Measurements from ENCODE around the gene GRAMD2A.

The GRAMD2A gene

GRCh38 chr15:72139667-72140066 lies 57.9 kb downstream of the GRAMD2A start:
- no peak for DNase-seq (ENCODE audit: extremely low read depth in 1 of 2, low read depth in 1 of 2)

GRCh38 chr15:72136170-72137051 lies 61.2 kb downstream of the GRAMD2A start:
- DNase-seq (ENCODE audit: extremely low read depth in 1 of 2, low read depth in 1 of 2): no peak

GRCh38 chr15:72135719-72136118 lies 61.9 kb downstream of the GRAMD2A start:
- no peak for DNase-seq (ENCODE audit: extremely low read depth in 1 of 2, low read depth in 1 of 2)

- DNase-seq (ENCODE audit: extremely low read depth in 1 of 2, low read depth in 1 of 2): no peak
Observed at GRCh38 chr15:72133211-72133610, 64.4 kb downstream of the GRAMD2A start.

- no peak for DNase-seq (ENCODE audit: extremely low read depth in 1 of 2, low read depth in 1 of 2)
Observed at GRCh38 chr15:72131922-72132321, 65.7 kb downstream of the GRAMD2A start.

DNA sequence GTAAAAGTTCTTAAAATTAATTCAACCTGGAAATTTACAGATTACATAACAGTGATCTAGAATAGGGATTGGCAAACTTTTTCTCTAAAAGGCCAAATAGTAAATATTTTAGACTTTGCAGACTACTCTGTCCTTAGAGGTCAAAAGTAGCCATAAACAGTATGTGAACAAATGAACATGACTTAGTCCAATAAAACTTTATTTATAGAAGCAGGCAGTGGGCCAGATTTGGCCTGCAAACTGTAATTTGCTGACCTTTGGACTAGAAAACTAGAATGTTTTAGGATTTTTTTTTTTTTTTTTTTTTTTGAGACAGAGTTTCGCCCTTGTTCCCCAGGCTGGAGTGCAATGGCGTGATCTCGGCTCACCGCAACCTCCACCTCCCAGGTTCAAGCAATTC lies 67.3 kb downstream of the GRAMD2A start:
- no peak for DNase-seq (ENCODE audit: extremely low read depth in 1 of 2, low read depth in 1 of 2)

GRCh38 chr15:72128359-72128758 lies 69.2 kb downstream of the GRAMD2A start:
- no peak for DNase-seq (ENCODE audit: extremely low read depth in 1 of 2, low read depth in 1 of 2)

DNA sequence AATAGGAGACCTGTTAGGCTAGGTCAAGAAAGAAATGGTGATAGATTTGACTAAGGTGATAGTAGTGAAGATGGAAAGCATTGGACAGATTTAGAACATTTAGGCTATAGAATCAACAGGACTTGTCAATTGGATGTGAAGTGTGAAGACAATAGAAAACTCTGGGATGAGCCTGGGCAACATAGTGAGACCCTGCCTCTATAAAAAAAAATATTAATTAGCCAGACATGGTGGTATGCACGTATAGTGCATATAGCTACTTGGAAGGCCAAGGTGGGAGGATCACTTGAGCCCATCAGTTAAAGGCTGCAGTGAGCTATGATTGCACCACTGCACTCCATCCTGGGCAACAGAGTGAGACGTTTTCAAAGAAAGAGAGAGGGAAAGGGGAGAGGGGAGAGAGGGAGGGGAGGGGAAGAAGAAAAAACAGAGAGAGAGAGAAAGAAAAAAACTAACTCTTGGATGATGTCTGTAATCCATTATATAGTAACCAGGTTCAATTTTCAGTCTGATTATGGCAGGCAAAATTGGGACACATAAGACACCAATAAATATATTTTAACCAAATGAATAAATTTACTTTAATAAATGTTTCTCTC lies 69.8 kb downstream of the GRAMD2A start:
- no peak for DNase-seq (ENCODE audit: extremely low read depth in 1 of 2, low read depth in 1 of 2)

- no peak for DNase-seq (ENCODE audit: extremely low read depth in 1 of 2, low read depth in 1 of 2)
Observed at GRCh38 chr15:72124218-72124617, 73.4 kb downstream of the GRAMD2A start.

- DNase-seq (ENCODE audit: extremely low read depth in 1 of 2, low read depth in 1 of 2): peak; percentile 96 to 99
Observed at GRCh38 chr15:72118017-72118978, 79.3 kb downstream of the GRAMD2A start, which contains the start of the genes MYO9A and SENP8. TSS of gene MYO9A (minus strand) at chr15:72118150. CDS start at chr15:72046563, 71,587 bp downstream. TSS of gene SENP8 (plus strand) at chr15:72118403. CDS start at chr15:72139624, 21,221 bp downstream.

GRCh38 chr15:72117486-72118016 lies 80.0 kb downstream of the GRAMD2A start:
- DNase-seq (ENCODE audit: extremely low read depth in 1 of 2, low read depth in 1 of 2): peak; percentile 31 to 46

DNA sequence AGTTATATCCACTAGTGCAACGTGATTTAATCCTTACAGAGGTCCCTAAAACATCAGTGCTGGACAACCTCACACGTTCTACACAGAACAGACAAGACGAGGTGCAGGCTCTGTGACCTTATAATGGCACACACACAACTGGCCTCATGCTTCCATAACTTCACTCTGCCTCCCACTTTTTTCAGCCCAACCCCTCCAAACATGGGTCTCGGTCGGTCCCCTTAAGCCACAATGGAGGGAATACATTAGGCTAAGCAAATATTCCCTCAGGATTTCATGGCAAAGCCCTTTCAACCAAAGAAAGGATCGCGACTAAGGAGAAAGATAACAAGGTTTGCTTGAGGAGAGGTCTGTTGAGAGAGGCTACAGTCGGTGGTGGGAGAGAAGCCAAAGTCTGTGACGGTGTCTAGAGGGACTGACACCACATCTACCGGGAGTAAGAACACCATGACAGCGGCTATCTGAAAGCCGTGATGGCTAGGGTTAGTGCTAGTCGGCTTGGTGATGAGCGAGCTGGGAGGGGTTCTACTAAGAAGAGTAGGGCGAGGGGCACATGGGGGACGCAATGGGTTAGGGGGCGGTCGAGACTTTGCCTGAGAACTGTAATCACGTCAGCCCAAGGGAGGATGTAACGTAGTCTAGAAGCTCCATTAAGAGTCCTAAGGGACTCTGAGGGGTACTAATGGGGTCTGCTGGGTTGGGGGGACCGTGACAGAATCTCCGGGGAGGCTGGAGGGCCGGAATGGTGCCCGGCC lies 80.7 kb downstream of the GRAMD2A start:
- DNase-seq (ENCODE audit: extremely low read depth in 1 of 2, low read depth in 1 of 2): peak in 1 of 2 donors; percentile 7

- no peak for DNase-seq (ENCODE audit: extremely low read depth in 1 of 2, low read depth in 1 of 2)
Observed at GRCh38 chr15:72113347-72114031, 84.1 kb downstream of the GRAMD2A start.

DNA sequence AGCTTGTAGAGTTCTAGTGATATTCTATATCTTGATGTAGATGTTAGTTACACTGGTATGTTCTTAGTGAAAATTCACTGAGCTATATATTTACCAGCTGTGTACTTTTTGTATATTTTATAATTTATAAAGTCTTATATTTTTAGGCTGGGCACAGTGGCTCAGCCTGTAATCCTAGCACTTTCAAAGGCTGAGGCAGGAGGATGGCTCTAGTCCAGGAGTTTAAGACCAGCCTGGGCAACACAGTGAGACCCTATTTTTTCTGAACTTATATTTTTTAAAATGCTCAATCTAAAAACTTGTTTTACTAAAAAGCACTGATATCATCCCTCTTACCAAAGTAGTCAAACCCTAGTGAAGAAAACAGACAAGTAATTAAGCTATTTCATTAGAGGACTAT lies 84.8 kb downstream of the GRAMD2A start:
- no peak for DNase-seq (ENCODE audit: extremely low read depth in 1 of 2, low read depth in 1 of 2)

DNA sequence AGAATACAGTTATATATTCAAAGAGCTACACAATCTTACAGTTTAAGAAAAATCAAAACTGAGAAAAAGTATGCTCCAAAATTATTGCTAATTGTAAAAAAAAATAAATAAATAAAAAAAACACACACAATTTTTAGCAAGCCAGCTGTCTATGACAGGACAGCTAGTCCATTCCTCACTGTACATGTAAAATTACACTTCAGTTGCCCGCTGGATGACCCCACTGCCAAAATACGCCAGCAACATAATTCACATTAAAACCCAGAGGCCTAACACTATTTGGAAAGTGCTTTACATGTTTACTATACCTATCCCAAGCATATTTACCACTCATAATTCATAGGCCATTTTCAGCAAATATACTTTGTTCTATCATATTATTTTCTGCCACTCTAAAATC lies 85.5 kb downstream of the GRAMD2A start:
- no peak for DNase-seq (ENCODE audit: extremely low read depth in 1 of 2, low read depth in 1 of 2)

GRCh38 chr15:72110355-72110754 lies 87.2 kb downstream of the GRAMD2A start:
- no peak for DNase-seq (ENCODE audit: extremely low read depth in 1 of 2, low read depth in 1 of 2)

Measured in activated CD8-positive, alpha-beta memory T cell treated with anti-CD3 and anti-CD28 coated beads for 1 hour (primary cell).